Vagina (tissue), 2 donors: Measurements from ENCODE around the gene KRTAP10-4.

Experiments
- CTCF ChIP-seq, 3 experiments: fragments of 450-650 bp in 2 of 3; fragments of 200-600 bp in 1 of 3; sonication (generic) in 1 of 3; IDR thresholded peaks; one replicate each; pipeline ENCODE4 v1.5.1; 2017 to 2019; ENCODE audit warnings: antibody characterized with exemption in 3 of 3, mild to moderate bottlenecking in 2 of 3, moderate library complexity in 2 of 3
- POLR2A ChIP-seq, 2 donors: fragments of 450-650 bp; IDR thresholded peaks; one replicate each; pipeline ENCODE4 v1.6.1; 2017; ENCODE audit warnings: antibody characterized with exemption in 2 of 2, mild to moderate bottlenecking in 2 of 2, moderate library complexity in 2 of 2
- POLR2AphosphoS5 ChIP-seq, 2 donors: sonication (generic); formaldehyde crosslinking; IDR thresholded peaks; one replicate each; pipeline ENCODE4 v1.9.0; 2017; ENCODE audit warnings: antibody characterized with exemption in 2 of 2, mild to moderate bottlenecking in 2 of 2, low read depth in 1 of 2; ENCODE audit not compliant: insufficient read depth in 1 of 2

DNA sequence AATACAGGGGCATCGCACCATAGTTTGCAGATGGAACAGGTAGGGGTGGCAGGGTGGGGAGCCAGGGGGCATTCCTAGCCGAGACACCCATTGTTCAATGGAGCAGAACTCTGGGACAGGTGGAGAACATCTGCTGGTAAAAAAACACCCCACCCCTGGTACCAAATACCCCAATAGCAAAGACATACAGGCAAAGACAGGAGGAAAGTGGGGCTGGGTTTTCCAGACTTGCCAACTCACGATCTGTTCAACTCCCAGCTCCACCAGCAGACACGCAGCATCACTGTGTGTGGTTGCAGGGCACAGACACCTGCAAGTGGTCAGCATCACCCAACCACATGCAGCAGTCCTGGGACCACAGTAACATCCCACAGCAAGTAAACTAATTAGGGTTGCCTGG is 38.0 kb downstream of the KRTAP10-4 start:
- TF ChIP-seq CTCF (IDR thresholded peaks at IDR 0.05), result no peak
- TF ChIP-seq POLR2AphosphoS5 (IDR thresholded peaks at IDR 0.05; ENCODE audit: insufficient read depth in 1 of 2, low read depth in 1 of 2), result no peak
- no peak for TF ChIP-seq POLR2A (IDR thresholded peaks at IDR 0.05)
